Upper lobe of left lung (tissue), 6 donors: ENCODE data around the gene SLX4IP. TPM values are rescaled to one million over a fixed set of nuclear protein-coding genes. Genes with fewer than 3 reads are reported as not detected.

Source experiments
- ATAC-seq, 2 donors: fragments of 200-7000 bp; cut with Tn5 transposase; one replicate each; pipeline ENCODE4 v1.9.1; 2022; ENCODE audit warnings: mild to moderate bottlenecking in 2 of 2, moderate library complexity in 2 of 2; ENCODE audit not compliant: low FRiP score in 2 of 2
- DNase-seq, 2 donors: peaks; one replicate each; pipeline ENCODE4 v3.0.0-alpha.2; 2019 to 2020
- H3K27ac ChIP-seq, 4 donors: fragments of 200-600 bp; sonication (generic); one replicate each; pipeline ENCODE4 v1.5.1; 2016 to 2019
- H3K27me3 ChIP-seq, 4 donors: fragments of 200-600 bp; sonication (generic); one replicate each; pipeline ENCODE4 v1.5.1; 2017 to 2019
- H3K36me3 ChIP-seq, 4 donors: fragments of 200-600 bp; sonication (generic); one replicate each; pipeline ENCODE4 v1.5.1; 2016 to 2019
- H3K4me1 ChIP-seq, 4 donors: fragments of 200-600 bp; sonication (generic); one replicate each; pipeline ENCODE4 v1.5.1; 2018 to 2019
- H3K4me3 ChIP-seq, 4 donors: fragments of 200-600 bp; sonication (generic); one replicate each; pipeline ENCODE4 v1.5.1; 2017 to 2019; ENCODE audit warnings: mild to moderate bottlenecking in 2 of 4, moderate library complexity in 1 of 4
- H3K9me3 ChIP-seq, 4 donors: fragments of 200-600 bp; sonication (generic); one replicate each; pipeline ENCODE4 v1.5.1; 2018 to 2019
- EP300 ChIP-seq, 4 donors: sonication (generic); formaldehyde crosslinking; IDR thresholded peaks; one replicate each; pipeline ENCODE4 v1.5.1; 2017; ENCODE audit warnings: antibody characterized with exemption in 4 of 4, control low read depth in 2 of 4
- POLR2A ChIP-seq, 4 donors: fragments of 450-650 bp; IDR thresholded peaks; one replicate each; pipeline ENCODE4 v1.5.1; 2016 to 2017; ENCODE audit warnings: antibody characterized with exemption in 4 of 4, mild to moderate bottlenecking in 2 of 4
- POLR2AphosphoS5 ChIP-seq, 2 donors: sonication (generic); formaldehyde crosslinking; IDR thresholded peaks; one replicate each; pipeline ENCODE4 v1.5.1; 2017; ENCODE audit warnings: antibody characterized with exemption in 2 of 2
- WGBS, 2 donors: methylation state at CpG; one replicate each; pipeline ENCODE4 v1.1.5; 2017 to 2018; 5-methylcytosine and 5-hydroxymethylcytosine counted together
- total RNA-seq, 6 donors: library from RNA; depleted of rRNA in 4 of 6; stranded (reverse); fragments of >200 nt in 4 of 6; gene quantifications; one replicate each; pipeline versions ENCODE4 v1.1.0 to v1.2.1, GENCODE V29; 2016 to 2021
- TF ChIP-seq, protein P1 (sequence below), 6 experiments: fragments of 450-650 bp in 4 of 6; fragments of 200-600 bp in 2 of 6; sonication (generic) in 2 of 6; IDR thresholded peaks; one replicate each; pipeline ENCODE4 v1.5.1; 2016 to 2019; ENCODE audit warnings: antibody characterized with exemption in 6 of 6
- donor health status: DM: no; HTN: no; CAD: no; lungs with moderate emphysema.
- donor health status: DM: no; HTN: yes; CAD: no; lungs with severe emphysema.

The SLX4IP gene
- total RNA-seq, 6 donors from 2014 or later: 3.2 to 6.0 (median 4.5) TPM

DNA sequence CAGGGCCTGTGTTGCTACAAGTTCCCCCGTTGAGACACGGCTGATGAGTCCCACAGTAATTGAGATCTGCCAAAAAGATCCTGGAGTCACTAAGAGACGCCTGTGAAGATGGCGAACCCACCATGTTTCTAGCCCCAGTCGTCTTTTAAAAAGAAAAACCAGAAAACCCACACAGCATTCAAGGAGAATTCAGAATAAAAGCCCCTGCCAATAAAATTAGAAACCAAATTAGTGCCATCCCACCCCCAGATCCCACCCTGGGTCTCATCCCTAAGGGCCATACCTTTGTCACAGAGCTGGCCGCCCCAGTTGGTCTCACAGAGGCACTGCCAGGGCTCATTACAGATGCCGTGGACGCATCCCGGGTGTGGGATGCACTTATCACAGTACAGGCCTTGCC is 217.1 kb downstream of the SLX4IP start:
- no peak for ATAC-seq
- Histone ChIP-seq H3K27me3 (no peaks in the 10 kb centered on the region), H3K4me3 (no peak overlapping the region), H3K9me3 (no peaks in the 10 kb centered on the region), H3K4me1 (peaks cover 38 to 42% (median 39%) of the 10 kb centered on the region in 4 donors), H3K36me3 (peaks cover 30 to 78% (median 56%) of the 10 kb centered on the region in 4 donors), H3K27ac (peak overlapping the region in 3 of 4 donors; percentile 7 to 69 (median 59))
- WGBS, 2 donors: 88 to 93% methylated on average over 8 to 9 of the region's 9 CpGs
- DNase-seq: no peak
- TF ChIP-seq, protein P1, sequence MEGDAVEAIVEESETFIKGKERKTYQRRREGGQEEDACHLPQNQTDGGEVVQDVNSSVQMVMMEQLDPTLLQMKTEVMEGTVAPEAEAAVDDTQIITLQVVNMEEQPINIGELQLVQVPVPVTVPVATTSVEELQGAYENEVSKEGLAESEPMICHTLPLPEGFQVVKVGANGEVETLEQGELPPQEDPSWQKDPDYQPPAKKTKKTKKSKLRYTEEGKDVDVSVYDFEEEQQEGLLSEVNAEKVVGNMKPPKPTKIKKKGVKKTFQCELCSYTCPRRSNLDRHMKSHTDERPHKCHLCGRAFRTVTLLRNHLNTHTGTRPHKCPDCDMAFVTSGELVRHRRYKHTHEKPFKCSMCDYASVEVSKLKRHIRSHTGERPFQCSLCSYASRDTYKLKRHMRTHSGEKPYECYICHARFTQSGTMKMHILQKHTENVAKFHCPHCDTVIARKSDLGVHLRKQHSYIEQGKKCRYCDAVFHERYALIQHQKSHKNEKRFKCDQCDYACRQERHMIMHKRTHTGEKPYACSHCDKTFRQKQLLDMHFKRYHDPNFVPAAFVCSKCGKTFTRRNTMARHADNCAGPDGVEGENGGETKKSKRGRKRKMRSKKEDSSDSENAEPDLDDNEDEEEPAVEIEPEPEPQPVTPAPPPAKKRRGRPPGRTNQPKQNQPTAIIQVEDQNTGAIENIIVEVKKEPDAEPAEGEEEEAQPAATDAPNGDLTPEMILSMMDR (IDR thresholded peaks at IDR 0.05): no peak
- TF ChIP-seq EP300 (IDR thresholded peaks at IDR 0.05) (no peak), POLR2AphosphoS5 (IDR thresholded peaks at IDR 0.05) (no peak), POLR2A (IDR thresholded peaks at IDR 0.05) (no peak)

DNA sequence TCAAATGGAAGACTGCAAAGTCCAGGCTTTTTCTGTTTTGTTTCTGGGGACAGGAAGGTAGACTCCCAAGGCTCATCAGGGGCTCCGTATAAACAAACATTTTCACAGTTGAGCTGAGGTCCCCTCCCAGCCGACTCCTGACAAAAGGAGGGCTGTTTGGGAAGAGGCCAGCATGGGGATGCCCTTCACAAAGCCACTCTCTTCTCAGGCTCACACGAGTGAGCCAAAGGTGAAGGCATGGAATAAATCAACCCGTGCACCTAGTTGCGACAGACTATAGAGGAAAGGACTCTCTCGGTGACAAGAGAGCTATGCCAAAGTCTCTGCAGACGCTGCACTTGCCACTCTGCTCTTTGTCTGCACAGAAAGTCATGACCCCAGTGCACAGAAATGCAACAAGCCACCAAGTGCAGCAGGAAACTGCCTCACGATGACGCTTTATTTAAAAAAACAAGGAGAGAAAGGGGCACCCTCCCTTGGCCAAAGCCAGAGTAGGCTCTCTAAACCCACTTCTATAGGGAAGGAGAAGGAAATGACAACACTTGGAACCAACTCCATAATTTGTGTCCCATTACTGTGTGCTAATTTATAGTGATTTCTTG is 217.7 kb downstream of the SLX4IP start:
- H3K27ac ChIP-seq: peak overlapping the region; percentile 33 to 70 (median 64)
- no peak for DNase-seq
- no peak for ATAC-seq
- no peaks in the 10 kb centered on the region for H3K27me3 ChIP-seq
- 24 to 25% methylated on average over 9 of the region's 9 CpGs for WGBS, 2 donors
- H3K4me1 ChIP-seq: peaks cover 38 to 42% (median 39%) of the 10 kb centered on the region in 4 donors
- TF ChIP-seq POLR2AphosphoS5 (IDR thresholded peaks at IDR 0.05): peak in 1 of 2 donors; percentile 17
- TF ChIP-seq, protein P1 (IDR thresholded peaks at IDR 0.05): no peak
- peak overlapping the region in 2 of 4 donors; percentile 26 to 36 for H3K4me3 ChIP-seq
- H3K36me3 ChIP-seq: peaks cover 25 to 78% (median 53%) of the 10 kb centered on the region in 4 donors
- no peaks in the 10 kb centered on the region for H3K9me3 ChIP-seq

GRCh38 chr20:10653599-10654249 is 218.6 kb downstream of the SLX4IP start:
- peak in 1 of 2 donors; percentile 55 for ATAC-seq
- Histone ChIP-seq H3K27me3 (no peaks in the 10 kb centered on the region), H3K9me3 (no peaks in the 10 kb centered on the region), H3K36me3 (peaks cover 17 to 78% (median 52%) of the 10 kb centered on the region in 4 donors), H3K27ac (peak overlapping the region; percentile 33 to 70 (median 64)), H3K4me1 (peaks cover 40 to 44% (median 42%) of the 10 kb centered on the region in 4 donors), H3K4me3 (peak overlapping the region in 3 of 4 donors; percentile 1 to 36 (median 26))
- TF ChIP-seq EP300 (IDR thresholded peaks at IDR 0.05): no peak
- TF ChIP-seq, protein P1 (IDR thresholded peaks at IDR 0.05): no peak
- no peak for TF ChIP-seq POLR2AphosphoS5 (IDR thresholded peaks at IDR 0.05)
- TF ChIP-seq POLR2A (IDR thresholded peaks at IDR 0.05): no peak
- 29 to 38% methylated on average over 13 of the region's 13 CpGs for WGBS, 2 donors
- DNase-seq: peak in 1 of 2 donors; percentile 51

DNA sequence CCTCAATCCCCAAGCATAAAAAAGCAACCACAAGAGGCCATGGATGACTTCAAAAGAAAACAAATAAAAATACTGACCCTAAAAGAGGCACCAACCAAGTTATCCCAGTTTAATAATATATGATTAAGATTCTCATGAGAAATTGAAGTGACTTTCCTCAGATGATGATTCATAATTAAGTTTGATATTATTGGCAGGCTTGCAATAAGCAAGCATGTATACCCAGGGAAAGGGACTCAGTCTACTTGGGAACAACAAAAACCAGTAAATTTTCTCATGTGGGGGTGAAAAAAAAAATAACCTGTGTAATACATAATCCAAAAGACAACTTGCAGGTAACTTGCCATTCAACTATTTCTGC is 219.1 kb downstream of the SLX4IP start:
- no peak for TF ChIP-seq POLR2AphosphoS5 (IDR thresholded peaks at IDR 0.05)
- Histone ChIP-seq H3K9me3 (no peaks in the 10 kb centered on the region), H3K36me3 (peaks cover 11 to 77% (median 48%) of the 10 kb centered on the region in 4 donors), H3K4me3 (no peak overlapping the region), H3K27me3 (no peaks in the 10 kb centered on the region), H3K4me1 (peaks cover 40 to 44% (median 42%) of the 10 kb centered on the region in 4 donors), H3K27ac (peak overlapping the region; percentile 33 to 70 (median 64))
- ATAC-seq: no peak
- DNase-seq: no peak

- Histone ChIP-seq H3K36me3 (peaks cover 10 to 74% (median 44%) of the 10 kb centered on the region in 4 donors), H3K4me1 (peaks cover 42 to 44% (median 43%) of the 10 kb centered on the region in 4 donors), H3K27me3 (no peaks in the 10 kb centered on the region), H3K4me3 (no peak overlapping the region), H3K27ac (peak overlapping the region in 3 of 4 donors; percentile 59 to 69 (median 63)), H3K9me3 (no peaks in the 10 kb centered on the region)
- TF ChIP-seq EP300 (IDR thresholded peaks at IDR 0.05) (no peak), POLR2A (IDR thresholded peaks at IDR 0.05) (no peak), POLR2AphosphoS5 (IDR thresholded peaks at IDR 0.05) (no peak)
- TF ChIP-seq, protein P1 (IDR thresholded peaks at IDR 0.05): no peak
- no peak for ATAC-seq
- WGBS, 2 donors: 48 to 65% methylated on average over 7 of the region's 7 CpGs
- DNase-seq: no peak
Observed at GRCh38 chr20:10654630-10655029, 219.5 kb downstream of the SLX4IP start.
